GM12891 (cell line): ENCODE results near the gene CHRDL2.

Source experiments
- DNase-seq: peaks from one replicate; pipeline ENCODE4 v3.0.0; 2011; ENCODE audit warnings: low spot score; ENCODE audit not compliant: insufficient read length
- FAIRE-seq: peaks from 2 replicates; lab custom pipeline; 2011; peaks lifted over from hg19 to GRCh38; lab: Jason Lieb, UNC
- PAX5 ChIP-seq: IDR thresholded peaks from 2 replicates; pipeline ENCODE4 v1.6.1; 2011; ENCODE audit warnings: low read length, moderate library complexity, mild to moderate bottlenecking; ENCODE audit not compliant: insufficient read depth, severe bottlenecking
- POLR2A ChIP-seq: IDR thresholded peaks from 2 replicates; pipeline ENCODE4 v1.6.1; 2011; ENCODE audit warnings: low read depth, low read length, control low read depth
- POLR2AphosphoS5 ChIP-seq: IDR thresholded peaks from 2 replicates; pipeline ENCODE4 v1.6.1; 2011; ENCODE audit warnings: low read depth, low read length, control low read depth
- POU2F2 ChIP-seq: IDR thresholded peaks from 2 replicates; pipeline ENCODE4 v1.6.1; 2011; ENCODE audit warnings: low read depth, mild to moderate bottlenecking, control low read depth, low read length, moderate library complexity
- SPI1 ChIP-seq: IDR thresholded peaks from 2 replicates; pipeline ENCODE4 v1.6.1; 2011; ENCODE audit warnings: low read depth, low read length, control low read depth
- TAF1 ChIP-seq: IDR thresholded peaks from 2 replicates; pipeline ENCODE4 v1.6.1; 2011; ENCODE audit warnings: low read depth, low read length, control low read depth

The CHRDL2 gene

DNA sequence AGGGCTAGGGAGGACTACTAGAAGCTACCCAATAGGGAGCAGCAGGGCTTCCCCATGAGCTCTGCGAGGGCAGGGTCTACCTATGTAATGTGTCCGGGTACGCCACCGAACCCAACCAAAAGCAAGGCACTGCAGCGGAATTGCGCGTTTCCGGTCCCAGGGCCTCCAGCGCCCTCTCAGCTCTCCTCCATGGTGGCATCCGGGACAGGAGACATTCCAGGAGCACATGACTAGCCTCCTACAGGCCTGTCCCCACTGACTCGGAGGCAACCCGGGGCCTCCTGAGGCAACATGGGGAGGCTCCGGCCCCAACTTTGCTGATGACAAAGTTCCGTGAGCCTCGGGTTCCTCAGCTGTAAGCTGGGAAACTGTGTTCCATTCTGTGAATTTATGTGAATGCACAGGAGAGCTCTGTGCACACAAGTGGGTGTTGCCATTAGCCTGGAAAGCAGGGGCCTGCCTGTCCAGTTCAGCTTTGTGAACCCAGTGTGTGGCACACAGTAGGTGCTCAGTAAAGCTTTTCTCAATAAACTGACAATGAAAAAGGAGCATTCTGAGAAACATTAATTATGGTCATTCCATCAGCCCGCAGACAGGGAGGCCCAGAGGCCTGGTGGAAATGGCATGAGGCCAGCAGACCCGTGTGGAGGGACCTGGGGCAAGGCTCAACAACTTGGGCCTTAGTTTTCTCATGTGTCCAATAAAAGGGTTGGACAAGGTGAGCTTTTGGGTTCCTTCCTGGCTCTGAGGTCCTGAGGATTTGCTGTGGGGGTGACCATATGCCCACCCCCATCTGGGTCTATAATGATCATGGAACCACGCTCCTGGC lies 50.3 kb downstream of the CHRDL2 start:
- FAIRE-seq (no peak), DNase-seq (no peak)
- TF ChIP-seq POU2F2 (no peak), TAF1 (no peak), PAX5 (no peak), SPI1 (no peak), POLR2A (no peak), POLR2AphosphoS5 (no peak)

DNA sequence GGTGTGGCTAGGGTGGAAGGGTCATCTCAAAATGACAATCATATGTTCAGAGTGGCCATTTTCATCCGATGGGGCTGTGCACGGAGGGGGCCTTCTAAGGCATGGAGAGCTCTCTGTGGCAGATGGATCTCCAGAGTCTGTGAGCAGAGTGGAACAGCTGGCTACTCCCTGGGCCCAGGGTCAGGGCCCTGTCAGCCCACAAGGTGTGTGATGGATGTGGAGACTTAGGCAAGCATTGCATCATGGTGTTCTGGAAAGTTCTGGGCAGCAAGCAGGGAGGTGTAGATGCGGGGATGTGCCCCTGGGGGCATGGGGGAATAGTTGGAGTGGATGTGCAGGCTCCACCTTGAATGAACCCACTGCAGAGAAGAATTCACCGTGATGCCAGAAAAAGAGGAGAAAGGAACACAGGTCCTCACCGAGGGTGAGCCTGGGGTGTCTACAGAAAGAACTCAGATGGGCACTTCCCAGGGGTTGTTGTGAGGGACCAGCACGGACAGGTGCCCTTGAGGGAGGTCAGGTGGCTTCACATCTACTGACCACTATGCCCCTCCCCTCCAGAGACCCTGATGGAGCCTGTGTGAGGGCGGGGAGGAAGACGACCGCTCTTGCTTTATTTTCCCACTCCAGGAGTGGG lies 51.1 kb downstream of the CHRDL2 start:
- TF ChIP-seq SPI1 (no peak), PAX5 (no peak), POLR2A (no peak), POU2F2 (no peak)
- DNase-seq (no peak), FAIRE-seq (no peak)

GRCh38 chr11:74679513-74679865 lies 51.7 kb downstream of the CHRDL2 start:
- FAIRE-seq (no peak), DNase-seq (no peak)
- no peak for TF ChIP-seq POLR2AphosphoS5
- TF ChIP-seq TAF1 = no peak
- TF ChIP-seq PAX5 = no peak
- TF ChIP-seq POU2F2 = no peak
- TF ChIP-seq POLR2A = no peak
- no peak for TF ChIP-seq SPI1

- no peak for TF ChIP-seq POLR2A
- no peak for TF ChIP-seq POU2F2
- no peak for TF ChIP-seq SPI1
- TF ChIP-seq POLR2AphosphoS5 = no peak
- no peak for TF ChIP-seq PAX5
- TF ChIP-seq TAF1 = no peak
- no peak for FAIRE-seq
- DNase-seq = no peak
These were observed 52.4 kb downstream of the CHRDL2 start for GRCh38 chr11:74678591-74679512.

GRCh38 chr11:74678041-74678440 lies 53.2 kb downstream of the CHRDL2 start:
- DNase-seq = no peak
- no peak for FAIRE-seq

GRCh38 chr11:74677131-74677530 lies 54.1 kb downstream of the CHRDL2 start:
- FAIRE-seq = no peak
- no peak for DNase-seq
- TF ChIP-seq SPI1 (no peak), TAF1 (no peak), POLR2A (no peak), POU2F2 (no peak), POLR2AphosphoS5 (no peak), PAX5 (no peak)

More at GRCh38 chr11:74678041-74678440, 53.2 kb downstream of the CHRDL2 start:
- TF ChIP-seq PAX5 = no peak
- TF ChIP-seq POLR2AphosphoS5 = no peak
- no peak for TF ChIP-seq SPI1
- no peak for TF ChIP-seq POLR2A
- no peak for TF ChIP-seq POU2F2

GRCh38 chr11:74676596-74676995 lies 54.6 kb downstream of the CHRDL2 start:
- no peak for DNase-seq
- TF ChIP-seq POU2F2 = no peak
- TF ChIP-seq POLR2AphosphoS5 = no peak
- FAIRE-seq = no peak

- TF ChIP-seq POLR2AphosphoS5 = no peak
- TF ChIP-seq POLR2A = no peak
- TF ChIP-seq SPI1 = no peak
- TF ChIP-seq PAX5 = no peak
- TF ChIP-seq TAF1 = no peak
- TF ChIP-seq POU2F2 = no peak
- no peak for DNase-seq
- no peak for FAIRE-seq
These were observed 55.5 kb downstream of the CHRDL2 start for GRCh38 chr11:74675761-74676160.

GRCh38 chr11:74673693-74674360 lies 57.4 kb downstream of the CHRDL2 start:
- no peak for DNase-seq

More at GRCh38 chr11:74673693-74674360, 57.4 kb downstream of the CHRDL2 start:
- no peak for FAIRE-seq
- TF ChIP-seq POU2F2 = no peak
- TF ChIP-seq SPI1 = no peak
- no peak for TF ChIP-seq PAX5
- TF ChIP-seq POLR2AphosphoS5 = no peak
- no peak for TF ChIP-seq TAF1
- TF ChIP-seq POLR2A = no peak
